GM18873 (cell line): Measurements from ENCODE around the gene GHR.

Source experiments
- ATAC-seq: cut with Tn5 transposase; IDR thresholded peaks from one replicate; pipeline ENCODE4 v1.9.1; 2021; ENCODE audit warnings: mild to moderate bottlenecking, moderate library complexity, moderate number of reproducible peaks; ENCODE audit not compliant: unreplicated experiment, low FRiP score

GHR gene

GRCh38 chr5:42423285-42424165 is at the start of gene GHR:
Gene GHR, plus strand, starts transcription at chr5:42423439. Its CDS starts 142,436 bp downstream, at chr5:42565875.
- ATAC-seq, result peak; percentile 91

- no peak for ATAC-seq
Observed at GRCh38 chr5:42374679-42375273, 48.5 kb upstream of the GHR start.

- ATAC-seq, result no peak
Observed at GRCh38 chr5:42377496-42377895, 45.7 kb upstream of the GHR start.

GRCh38 chr5:42381973-42382372 is 41.3 kb upstream of the GHR start:
- ATAC-seq, result no peak

GRCh38 chr5:42387563-42387962 is 35.7 kb upstream of the GHR start:
- no peak for ATAC-seq

GRCh38 chr5:42390115-42390514 is 33.1 kb upstream of the GHR start:
- no peak for ATAC-seq

GRCh38 chr5:42392917-42393316 is 30.3 kb upstream of the GHR start:
- no peak for ATAC-seq

GRCh38 chr5:42396111-42396510 is 27.1 kb upstream of the GHR start:
- no peak for ATAC-seq

GRCh38 chr5:42397267-42397666 is 26.0 kb upstream of the GHR start:
- ATAC-seq, result no peak

- ATAC-seq, result no peak
Observed at GRCh38 chr5:42399702-42400101, 23.5 kb upstream of the GHR start.

- no peak for ATAC-seq
Observed at GRCh38 chr5:42400474-42400873, 22.8 kb upstream of the GHR start.

GRCh38 chr5:42403236-42403635 is 20.0 kb upstream of the GHR start:
- no peak for ATAC-seq

- ATAC-seq, result no peak
Observed at GRCh38 chr5:42404366-42404765, 18.9 kb upstream of the GHR start.

GRCh38 chr5:42419294-42419693 is 3.9 kb upstream of the GHR start:
- ATAC-seq, result no peak

GRCh38 chr5:42422656-42423280 is 471 bp upstream of the GHR start:
- peak; percentile 7 for ATAC-seq

GRCh38 chr5:42426016-42426415 is 2.8 kb downstream of the GHR start:
- ATAC-seq, result no peak

- no peak for ATAC-seq
Observed at GRCh38 chr5:42429694-42430093, 6.5 kb downstream of the GHR start.

- no peak for ATAC-seq
Observed at GRCh38 chr5:42434047-42434724, 10.9 kb downstream of the GHR start.

GRCh38 chr5:42436051-42436450 is 12.8 kb downstream of the GHR start:
- no peak for ATAC-seq

- ATAC-seq, result no peak
Observed at GRCh38 chr5:42454216-42454995, 31.2 kb downstream of the GHR start.
